Globus pallidus (tissue), 1 donor: ENCODE results near the gene TCF12.

Experiments used
- DNase-seq: peaks from one replicate; pipeline ENCODE4 v3.0.0-alpha.2; 2015; ENCODE audit warnings: low spot score

The TCF12 gene

DNA sequence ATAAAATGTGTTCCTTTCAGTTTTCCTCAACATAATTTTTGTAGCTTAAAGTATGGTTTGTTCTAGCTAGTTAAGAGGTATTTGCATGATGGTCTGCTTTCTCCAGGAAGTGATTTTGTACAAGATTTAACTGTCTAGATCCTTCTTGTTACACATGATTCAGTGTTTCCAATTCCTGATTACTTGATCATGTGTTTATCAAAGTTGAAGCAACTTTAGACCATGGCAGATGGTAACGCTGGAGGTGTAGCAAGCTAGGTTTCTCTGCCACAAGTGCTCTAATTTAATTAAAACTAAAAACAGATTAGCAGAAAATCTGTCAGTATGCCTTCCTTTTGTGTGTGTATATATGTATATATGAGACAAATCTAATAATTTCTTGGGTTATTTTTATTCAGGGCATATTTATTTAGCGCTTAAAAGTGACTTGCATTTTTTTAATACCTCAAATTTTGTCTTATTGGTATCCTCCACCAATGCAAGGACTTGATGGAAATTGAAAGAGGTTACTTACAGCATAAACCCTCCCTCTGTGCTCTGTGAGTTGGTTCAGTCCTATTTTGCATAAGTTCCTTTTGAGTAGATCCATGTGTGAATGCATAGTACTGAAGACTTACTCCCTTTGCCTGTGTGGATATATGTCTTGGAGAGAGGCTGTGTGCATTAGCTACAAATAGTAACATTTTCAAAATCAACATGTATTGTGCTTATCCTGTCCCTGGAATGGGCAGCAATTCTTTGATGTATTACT lies 300.6 kb downstream of the TCF12 start:
- peak; percentile 70 for DNase-seq

DNA sequence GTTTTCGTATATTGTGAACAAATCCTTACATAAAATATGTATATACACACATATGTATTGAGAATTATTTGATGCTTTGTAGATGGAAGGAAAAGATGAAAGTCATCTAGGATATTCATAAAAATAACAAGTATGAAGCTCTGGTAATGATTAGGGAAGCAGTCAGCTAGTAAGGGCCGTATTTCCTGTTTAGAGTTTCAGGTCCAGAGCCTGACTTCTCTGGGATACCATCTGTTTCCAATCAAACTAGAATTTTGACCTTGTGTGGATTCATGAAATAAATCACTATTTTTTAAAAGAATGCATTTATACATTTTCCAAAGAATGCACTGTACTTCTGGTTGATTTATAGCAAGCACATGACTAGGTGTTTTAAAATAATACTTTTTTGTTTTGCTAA lies 301.8 kb downstream of the TCF12 start:
- no peak for DNase-seq

DNA sequence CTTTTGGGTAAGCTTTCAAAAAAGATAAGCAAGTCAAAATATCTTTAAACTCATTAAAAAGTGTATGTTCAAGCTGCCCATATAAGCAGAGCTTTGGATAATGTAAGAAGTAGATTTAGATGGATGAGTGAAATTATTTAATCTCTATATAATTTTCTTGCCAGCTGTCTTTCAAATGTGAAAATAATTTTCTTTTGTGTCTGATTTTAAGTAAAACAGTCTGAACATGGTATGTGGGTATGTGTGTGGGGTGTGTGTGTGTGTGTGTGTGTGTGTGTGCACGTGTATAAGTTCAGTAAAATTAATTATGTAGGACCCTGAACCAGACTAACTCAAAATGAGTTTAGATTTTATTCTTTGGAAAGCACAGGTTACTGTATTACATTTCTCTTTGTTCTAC lies 302.7 kb downstream of the TCF12 start:
- DNase-seq, result no peak

DNA sequence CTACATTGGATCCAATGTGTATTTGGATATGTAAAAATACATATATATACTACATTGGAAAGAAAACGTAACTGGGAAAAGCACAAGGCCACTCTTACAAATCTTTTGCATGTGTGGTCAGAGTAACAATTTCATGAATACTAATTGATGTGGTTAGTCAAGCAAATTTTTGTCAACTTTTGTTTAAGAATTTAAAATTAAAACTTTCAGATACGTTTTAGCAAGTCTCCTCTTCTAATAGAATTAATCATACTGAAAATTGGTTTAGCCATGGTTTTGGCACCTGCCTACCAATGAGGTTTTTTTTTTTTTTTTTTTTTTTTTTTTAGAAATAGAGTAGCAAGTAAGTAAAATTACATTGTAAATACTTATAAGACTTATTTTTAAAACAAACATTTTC lies 304.9 kb downstream of the TCF12 start:
- DNase-seq, result no peak

DNA sequence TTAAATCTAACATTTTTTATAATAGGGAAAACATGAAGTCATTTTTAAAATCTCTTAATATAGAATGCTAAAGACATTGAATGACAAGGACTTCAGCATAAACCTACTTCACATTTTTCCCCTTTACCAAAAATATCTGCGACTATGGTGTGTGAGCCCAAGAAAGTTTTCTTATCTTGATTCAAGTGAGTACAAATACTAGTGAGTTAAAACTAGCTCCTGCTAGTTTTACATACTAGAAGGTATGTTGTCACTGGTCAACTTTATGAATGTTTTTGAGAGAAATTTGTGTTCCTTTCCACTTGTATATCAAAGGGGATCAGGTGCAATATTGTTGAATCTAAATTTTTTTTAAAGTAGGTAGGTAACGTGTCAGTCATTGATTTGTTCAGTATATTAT lies 305.4 kb downstream of the TCF12 start:
- DNase-seq, result no peak

DNA sequence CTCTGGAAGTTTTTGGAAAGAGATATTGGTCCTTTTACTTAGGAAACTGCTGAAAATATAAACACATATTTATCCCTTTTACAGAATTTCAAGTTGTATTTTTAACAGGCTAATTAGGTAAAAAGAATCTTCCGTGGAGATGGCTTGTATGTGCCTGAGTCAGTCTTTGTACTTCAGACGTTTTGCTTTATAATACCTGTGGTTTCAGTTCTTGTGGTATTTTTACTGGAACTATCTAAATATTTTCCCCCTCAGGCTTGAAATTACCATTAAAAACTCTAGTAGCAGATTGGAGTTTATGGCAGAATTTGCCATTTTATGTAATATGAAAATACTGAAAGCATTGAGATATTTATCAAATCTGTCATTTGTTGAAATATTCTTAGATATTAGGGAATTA lies 306.2 kb downstream of the TCF12 start:
- DNase-seq, result no peak

DNA sequence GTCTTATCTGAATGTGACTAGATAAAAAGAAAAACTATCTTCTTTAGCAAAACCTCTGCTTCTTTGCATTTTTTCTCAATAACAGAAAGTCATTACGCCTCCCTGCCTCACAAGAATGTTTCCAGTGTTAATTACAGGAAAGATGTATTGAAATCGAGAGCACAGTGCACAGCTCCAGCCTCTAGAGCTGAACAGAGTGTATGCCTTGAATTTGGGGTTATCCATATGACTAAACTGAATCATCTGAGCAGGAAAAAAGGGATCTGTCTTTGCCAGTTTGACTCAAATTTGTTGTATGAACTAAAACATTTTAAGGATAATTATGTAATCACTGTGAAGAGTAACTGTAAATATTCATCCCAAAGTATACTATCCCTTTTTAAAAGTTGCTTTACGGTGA lies 308.7 kb downstream of the TCF12 start:
- DNase-seq, result no peak

DNA sequence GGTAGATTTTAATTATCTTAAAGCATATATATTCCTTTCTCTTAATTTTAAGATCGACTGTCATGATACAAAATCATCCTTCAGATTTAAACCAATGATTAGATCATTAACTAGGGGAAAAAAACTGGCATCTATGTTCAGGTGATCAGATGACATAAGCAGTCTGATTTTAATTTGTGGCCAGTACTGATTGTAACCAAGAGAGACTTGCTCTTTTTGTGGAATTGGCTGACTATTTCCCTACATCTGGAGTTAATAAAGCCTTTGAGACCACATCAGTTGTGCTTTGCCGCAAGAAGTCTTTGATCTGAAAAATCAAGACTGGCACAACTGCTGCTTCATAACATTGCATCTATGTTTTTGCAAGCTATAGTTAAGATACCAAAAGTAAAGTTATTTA lies 309.5 kb downstream of the TCF12 start:
- DNase-seq, result no peak

DNA sequence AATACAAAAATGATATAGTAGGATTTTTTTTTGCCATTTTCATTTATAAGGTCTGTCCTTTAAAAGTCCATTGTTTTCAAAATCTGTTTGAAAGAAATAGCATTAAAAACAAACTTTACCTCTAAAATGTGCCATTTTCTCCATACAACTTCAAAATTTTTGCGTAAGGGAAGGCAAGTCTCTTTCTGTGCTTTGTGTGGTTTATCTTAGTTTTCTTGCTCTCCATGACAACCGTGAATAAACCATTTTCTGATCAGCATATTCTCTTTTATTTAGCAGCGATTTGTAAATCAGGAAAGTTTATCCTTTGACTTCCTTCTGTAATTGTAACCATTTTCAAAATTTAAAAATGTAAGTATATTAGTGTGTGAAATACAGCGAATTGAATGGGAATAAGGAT lies 310.0 kb downstream of the TCF12 start:
- DNase-seq, result no peak

DNA sequence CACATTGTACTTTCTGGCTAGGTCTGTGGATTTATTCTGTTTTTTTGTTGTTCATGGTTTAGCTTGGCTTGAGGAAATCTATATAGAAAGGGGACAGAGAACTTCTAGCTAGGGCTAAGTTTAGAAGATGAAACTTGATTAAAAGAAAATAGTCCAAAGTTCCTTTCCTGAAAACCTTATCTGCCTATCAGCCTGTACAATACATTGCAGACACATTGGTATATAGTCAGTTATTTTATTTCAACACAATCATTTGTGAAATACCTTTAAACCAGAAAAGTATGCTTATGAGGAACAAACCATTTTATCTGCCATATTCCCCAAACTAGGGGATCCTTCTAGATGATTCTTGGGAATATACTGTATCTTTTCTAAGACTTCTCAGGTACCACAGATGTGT lies 310.6 kb downstream of the TCF12 start:
- no peak for DNase-seq

DNA sequence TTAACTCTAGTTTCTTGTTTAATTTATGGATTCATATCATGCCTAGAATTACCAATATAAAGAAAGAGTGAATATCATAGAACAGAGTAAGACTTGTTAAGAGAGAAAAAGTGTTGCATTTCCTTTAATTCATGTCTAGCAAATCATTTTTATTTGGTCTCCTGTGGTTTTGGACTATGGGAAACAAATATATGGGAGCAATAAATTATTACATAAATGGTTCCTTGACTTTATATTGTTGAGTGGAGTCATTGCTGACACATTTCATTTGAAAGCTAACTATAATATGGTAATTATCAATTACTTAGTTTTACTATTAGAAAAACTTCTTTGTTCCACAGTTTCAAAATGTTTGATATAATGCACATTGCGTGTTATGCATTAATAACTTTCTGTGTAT lies 313.1 kb downstream of the TCF12 start:
- no peak for DNase-seq

DNA sequence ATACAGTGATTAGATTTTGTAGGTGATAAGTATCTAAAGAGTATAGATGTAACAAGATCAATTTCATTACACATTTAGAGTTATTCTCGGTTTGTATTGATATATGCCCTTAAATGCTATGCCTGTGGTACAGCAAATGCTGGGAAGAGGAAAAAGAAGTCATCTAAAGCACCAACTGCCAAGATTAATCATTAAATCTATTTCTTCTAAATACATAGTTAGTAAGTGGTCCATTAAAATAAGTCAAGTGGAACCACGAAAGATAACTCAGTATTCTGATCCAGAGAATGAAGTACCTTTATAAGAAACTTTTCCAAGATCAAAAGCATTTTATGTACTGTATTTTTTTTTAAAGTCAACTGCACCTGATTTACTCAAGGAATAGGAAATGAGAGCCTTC lies 315.7 kb downstream of the TCF12 start:
- DNase-seq, result no peak

DNA sequence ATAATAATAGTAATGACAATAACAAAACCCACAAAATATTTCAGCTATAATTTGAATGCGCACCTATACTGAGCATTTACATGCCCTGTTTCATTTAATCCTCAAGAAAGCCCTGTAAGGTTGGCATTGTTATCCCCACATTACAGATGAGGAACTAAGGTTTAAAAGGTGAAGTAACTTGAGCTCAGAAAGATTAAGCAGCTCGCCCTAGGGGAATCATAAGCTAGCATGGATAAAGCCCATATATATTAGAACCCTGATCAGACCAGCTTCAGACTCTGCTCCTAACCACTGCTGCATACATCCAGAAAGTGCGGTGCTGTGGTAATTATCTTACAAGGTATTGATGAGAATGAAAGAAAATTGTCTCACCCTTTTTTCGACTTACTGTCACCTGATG lies 316.7 kb downstream of the TCF12 start:
- no peak for DNase-seq

DNA sequence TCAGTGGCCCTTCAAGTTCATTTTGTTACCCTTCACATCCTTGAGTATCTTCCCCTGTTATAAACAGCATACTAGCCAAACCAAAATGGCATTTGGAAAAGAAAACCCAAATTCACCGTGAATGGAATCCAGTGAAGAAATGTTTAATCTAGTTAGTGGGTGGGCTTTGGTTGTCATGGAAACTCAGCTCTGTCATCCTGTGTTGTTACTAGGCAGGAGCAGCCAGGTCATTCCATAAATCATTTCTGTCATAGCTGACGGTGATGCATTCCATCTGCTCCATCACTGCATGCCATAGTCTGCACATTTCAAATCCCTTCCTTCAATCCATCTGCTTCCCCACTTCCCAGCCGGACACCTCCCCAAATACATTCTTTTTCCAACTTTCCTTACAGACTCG lies 317.4 kb downstream of the TCF12 start:
- no peak for DNase-seq

DNA sequence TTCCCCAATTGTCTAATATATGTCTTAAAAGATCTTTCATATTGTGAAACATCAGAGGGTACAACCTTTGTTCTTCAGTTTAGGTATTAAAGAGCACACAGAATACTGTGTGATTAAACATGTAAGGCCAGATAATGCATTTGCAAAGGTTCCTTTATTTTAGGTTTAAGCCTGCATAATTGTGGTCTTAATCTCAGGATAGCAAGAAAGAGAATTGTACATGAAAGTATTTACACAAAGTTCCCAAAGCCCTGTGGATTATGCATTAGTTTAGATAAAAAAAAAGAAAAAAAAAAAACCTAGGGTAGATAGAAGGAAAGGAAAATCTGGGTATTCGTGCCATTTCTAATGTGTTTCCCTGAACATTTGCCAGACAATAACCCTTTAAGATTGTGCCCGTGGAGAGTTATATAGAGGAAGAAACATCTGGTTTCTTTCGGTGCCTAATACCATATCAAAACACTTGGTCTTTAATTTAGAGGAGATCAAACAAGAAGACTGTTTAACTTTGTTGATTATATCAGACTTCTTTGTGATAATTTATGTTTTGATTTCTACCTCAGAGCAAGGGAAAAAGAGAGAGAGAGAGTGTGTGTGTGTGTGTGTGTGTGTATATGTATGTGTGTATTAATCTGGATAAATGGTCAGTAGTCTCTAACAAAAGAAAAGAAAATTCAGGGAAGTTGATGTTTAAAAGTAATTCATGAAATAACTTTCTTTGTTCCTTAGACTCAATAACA lies 318.3 kb downstream of the TCF12 start:
- DNase-seq, result no peak

DNA sequence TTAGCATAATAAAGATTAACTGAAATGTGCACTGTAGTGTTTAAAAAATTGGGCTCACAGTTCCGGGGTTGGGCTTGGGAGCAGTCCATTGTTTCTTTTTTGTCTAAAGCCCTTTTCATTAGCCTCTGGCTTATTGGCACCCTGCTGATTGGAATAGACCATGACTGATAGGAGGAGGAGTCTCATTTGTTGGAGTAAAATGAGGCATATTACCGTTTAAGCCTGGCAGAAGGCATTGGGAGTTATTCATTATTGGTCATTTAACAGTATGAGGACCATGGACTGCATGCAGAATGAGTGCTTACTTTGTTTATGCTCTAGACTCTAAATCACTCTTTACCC lies 318.8 kb downstream of the TCF12 start:
- DNase-seq, result peak; percentile 80

DNA sequence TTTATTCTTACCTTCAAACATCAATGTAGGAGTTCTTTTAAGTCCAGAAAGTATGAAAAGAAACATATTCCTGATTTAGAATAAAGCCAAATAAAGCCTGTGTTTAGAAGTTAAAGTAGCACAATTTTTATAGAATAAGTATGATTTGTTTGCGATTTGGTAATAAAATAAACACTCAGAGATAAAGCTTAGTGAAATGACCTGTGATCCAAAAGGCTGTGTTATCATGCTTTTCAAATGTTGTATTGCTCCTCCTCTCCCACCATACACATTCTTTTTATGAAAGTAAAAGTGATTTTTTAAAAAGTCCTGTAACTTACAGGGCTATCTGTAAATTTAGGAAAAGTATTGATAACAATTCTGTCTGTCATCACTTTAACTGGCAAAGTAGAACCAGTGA lies 319.2 kb downstream of the TCF12 start:
- no peak for DNase-seq

DNA sequence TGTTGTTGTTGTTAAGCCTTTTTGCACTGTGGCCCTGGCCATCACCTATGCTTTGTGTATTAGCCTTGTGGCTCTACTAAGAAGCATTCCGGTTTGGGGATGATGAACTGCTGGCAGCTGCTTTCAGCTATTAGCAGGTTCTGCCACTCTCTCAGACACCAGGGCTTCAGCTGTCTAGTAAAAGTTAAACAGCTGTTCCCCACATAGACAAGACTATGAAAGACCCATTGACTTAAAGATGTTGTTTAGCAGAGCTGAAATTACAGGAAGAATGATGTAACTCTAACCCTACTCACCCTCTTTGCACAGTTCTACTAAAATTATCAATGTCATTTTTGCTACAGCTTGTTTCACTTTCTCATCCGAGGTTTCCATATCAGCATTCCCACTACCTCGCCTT lies 326.7 kb downstream of the TCF12 start:
- DNase-seq, result no peak

DNA sequence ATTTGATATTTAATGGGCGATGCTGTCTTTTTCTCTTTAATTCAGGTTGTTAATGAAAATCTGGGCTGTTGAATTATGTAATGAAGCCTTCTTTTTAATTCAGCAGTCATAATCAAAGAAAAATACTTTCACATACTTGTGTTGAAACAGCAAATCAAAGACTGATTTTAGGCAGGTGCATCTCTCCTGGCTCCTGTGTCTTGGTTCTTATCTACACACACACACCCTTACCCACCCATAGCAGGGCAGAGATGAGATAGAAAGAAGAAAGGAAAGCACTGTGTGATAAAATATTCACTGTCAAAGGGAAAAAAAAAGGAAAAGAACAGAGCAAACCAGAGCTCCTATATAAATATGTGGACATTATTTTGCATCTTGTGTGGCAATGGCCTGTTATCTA lies 327.3 kb downstream of the TCF12 start:
- no peak for DNase-seq

DNA sequence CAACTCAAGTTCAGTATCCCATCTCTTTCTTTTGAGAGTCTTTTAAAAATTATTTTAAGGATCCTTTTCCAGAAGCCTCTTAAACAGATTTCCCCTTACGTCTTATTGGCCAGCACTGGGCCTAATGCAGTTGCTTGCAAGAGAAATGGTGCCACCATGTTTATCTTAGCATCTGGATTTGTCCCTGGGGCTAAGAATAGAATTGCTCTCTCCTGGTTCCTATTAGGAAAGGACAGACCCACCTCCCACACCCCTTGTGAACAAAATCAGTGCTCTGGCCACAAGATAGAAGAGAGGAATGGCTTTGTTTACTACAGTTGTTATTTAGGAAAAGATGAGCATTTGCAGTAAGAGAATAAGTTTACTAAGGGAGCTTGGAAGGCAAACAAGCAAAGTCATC lies 329.6 kb downstream of the TCF12 start:
- no peak for DNase-seq

DNA sequence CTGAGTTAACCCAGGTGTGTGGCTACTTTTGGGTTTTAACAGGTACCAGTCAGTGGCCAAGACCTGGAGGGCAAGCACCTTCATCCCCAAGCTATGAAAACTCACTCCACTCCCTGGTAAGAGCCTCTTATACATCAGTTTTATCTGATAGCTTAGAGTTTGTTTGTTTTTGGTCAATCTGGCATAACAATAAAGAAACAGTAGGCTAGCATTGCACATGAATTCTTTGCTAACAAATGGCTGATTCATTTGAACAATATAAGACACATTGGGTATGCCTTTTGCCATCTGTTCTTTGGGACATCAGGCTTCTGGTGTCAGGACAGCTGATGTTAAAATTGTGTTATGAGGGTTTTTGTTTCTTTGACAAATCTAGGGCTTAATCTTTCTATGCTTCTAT lies 332.9 kb downstream of the TCF12 start:
- DNase-seq, result no peak

DNA sequence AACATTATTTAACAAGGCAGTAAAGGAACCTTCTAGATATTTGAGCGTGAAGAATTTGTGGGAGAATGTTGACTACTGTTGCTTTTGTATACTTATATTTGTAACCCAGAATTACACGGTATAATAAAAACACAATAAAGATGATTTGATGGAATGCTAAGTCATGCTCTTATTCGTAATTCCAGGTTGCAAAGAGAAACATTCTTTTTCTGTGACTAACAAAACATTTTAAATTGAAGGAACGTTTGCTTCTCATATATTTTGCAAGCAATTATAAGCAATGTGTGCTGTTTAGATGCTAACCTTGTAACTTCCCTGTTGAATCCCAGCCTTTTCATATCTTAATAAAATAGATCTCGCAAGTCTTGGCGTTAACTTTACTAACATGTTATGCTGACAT lies 333.5 kb downstream of the TCF12 start:
- no peak for DNase-seq

DNA sequence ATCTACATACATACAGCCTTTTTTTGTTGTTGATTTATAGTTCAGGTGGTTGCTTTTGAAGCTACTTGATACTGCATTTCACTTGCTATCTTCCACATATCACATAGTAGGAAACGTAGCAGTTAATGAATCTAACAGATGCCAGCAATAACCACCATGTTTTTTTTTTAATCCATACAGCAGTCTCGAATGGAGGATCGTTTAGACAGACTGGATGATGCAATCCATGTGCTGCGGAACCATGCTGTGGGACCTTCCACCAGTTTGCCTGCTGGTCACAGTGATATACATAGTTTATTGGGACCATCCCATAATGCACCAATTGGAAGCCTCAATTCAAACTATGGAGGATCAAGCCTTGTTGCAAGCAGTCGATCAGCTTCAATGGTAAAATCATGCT lies 334.6 kb downstream of the TCF12 start:
- no peak for DNase-seq

DNA sequence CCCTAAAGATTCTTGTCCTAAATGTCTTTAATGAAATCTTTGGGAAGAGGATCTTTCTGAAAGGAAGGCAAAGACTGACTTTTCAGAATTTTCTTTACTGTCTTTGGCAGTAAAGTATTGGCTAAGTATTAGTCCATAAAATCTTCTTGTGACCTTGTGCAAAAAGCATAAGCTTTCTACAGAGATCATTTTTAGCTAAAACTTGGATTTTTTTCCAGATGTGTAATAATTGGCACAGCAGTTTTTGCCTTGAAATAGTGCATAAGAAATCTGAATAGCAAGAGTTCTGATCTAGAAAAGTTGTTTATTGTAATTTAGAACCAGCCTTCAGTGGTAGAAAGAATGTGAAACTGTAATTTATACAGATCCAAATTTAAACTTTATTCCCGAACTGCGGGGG lies 335.1 kb downstream of the TCF12 start:
- no peak for DNase-seq
